AG08395 (cell line): ENCODE measurements around the gene POTEB3.
"Not testable (repeated sequence)": the region's sequence is repeated elsewhere in the genome, so short reads cannot be mapped to it uniquely, and the experiment has no call there.

Experiments used
- DNase-seq: peaks from one replicate; pipeline ENCODE4 v3.0.0; 2012; ENCODE audit warnings: mixed read lengths, low spot score

POTEB3 gene

DNA sequence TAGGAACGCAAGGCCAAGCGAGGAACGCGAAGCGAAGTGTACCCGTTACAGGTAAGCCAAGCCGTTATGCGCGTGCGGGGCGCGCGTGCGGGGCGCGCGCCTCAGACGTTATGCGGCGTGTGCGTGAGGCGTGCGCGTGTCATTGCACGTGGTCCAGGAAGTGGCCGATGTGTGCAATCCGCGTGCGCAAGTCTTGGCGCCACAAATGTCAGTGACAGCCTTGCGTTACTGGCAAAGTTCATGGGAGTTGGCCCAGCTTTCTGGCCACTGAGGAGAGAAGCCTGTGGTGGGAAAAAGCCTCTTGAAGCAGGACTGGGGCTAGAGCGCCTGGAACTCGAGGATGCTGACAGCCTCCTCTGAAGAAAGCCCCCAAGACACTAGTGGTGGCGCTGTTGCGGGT lies at the start of gene POTEB3:
TSS of gene POTEB3 (minus strand) at position 101 of the 400 bp plus-strand sequence. CDS start 488 bp downstream, outside the sequence.
- DNase-seq: not testable (repeated sequence)

DNA sequence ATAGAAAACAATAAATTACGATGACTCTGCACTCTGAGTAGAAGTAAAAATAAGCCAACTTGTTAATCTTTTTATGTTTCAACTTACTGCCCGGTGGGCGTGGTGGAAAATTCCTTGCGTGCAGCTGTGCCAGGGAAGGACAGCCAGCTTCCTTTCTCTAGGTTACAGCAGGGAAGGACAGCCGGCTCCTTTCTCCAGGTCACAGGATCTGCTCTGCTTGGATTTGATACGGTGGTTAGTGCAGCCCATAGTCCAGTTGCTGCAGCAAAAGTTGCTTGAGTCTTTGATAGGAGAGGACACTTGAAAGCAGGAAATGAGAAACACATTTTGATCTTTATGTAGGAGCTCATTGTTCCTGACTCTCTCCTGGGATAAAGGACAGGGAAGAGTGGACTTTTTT lies 13.4 kb upstream of the POTEB3 start:
- DNase-seq: not testable (repeated sequence)

- not testable (repeated sequence) for DNase-seq
Observed at GRCh38 chr15:21451920-21452563, 11.7 kb upstream of the POTEB3 start.

DNA sequence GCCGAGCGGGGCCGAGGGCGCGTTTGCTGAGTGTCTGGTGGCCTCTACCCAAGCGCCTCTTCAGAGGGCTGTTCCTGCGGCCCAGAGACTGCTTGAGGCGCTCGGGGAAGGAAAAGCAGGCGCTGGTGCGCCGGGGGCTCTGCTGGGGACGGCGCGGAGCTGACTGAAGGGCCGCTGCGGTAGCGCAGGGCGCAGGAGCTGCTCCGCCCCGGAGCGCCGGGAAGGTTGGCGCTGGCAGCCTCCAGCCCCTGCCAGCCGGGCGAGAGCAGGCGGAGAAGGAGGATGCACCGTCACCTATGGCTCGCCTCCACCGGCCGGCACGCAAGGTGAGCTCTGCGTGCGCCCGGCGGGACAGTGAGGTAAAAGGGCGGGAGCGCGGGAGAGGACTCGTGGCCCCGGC lies 11.2 kb upstream of the POTEB3 start:
- DNase-seq: not testable (repeated sequence)

GRCh38 chr15:21407366-21407765 lies 32.9 kb downstream of the POTEB3 start:
- DNase-seq: not testable (repeated sequence)

- not testable (repeated sequence) for DNase-seq
Observed at GRCh38 chr15:21401531-21401930, 38.8 kb downstream of the POTEB3 start.

DNA sequence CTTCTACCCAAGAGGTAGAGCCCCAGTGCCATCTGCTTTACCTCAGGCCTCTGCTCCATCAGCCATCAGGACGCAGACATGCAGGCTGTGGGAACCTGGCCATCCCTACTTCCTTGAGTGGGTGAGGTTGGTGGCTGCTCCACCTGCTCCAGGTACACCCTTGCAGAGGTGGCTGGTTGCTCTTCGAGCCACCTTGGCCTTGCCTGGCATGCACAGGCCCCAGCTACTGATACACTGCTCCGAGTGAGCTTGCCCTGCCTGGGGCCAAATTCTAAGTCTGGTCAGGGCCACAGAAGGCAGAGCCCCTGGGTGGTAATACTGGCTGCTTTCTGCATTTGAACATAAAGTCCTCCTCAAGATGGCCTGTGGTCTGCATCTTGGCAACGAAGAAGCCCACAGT lies 41.2 kb downstream of the POTEB3 start:
- not testable (repeated sequence) for DNase-seq

- not testable (repeated sequence) for DNase-seq
Observed at GRCh38 chr15:21398511-21398910, 41.8 kb downstream of the POTEB3 start.

DNA sequence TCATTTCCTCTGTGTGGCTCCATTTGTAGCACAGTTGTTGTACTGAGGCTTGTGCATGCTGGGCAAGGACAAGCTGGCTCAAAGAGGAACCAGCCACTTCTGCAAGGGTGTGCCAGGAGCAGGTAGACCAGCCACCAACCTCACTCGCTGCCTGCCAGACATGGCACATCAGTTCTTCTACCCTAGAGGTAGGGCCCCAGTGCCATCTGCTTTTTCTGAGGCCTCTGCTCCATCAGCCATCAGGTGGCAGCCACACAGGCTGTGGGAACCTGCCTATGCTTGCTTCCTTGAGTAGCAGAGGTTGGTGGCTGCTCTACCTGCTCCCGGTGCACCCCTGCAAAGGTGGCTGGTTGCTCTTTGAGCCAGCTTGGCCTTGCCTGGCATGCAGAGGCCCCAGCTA lies 42.6 kb downstream of the POTEB3 start:
- not testable (repeated sequence) for DNase-seq

GRCh38 chr15:21397186-21397585 lies 43.1 kb downstream of the POTEB3 start:
- not testable (repeated sequence) for DNase-seq

DNA sequence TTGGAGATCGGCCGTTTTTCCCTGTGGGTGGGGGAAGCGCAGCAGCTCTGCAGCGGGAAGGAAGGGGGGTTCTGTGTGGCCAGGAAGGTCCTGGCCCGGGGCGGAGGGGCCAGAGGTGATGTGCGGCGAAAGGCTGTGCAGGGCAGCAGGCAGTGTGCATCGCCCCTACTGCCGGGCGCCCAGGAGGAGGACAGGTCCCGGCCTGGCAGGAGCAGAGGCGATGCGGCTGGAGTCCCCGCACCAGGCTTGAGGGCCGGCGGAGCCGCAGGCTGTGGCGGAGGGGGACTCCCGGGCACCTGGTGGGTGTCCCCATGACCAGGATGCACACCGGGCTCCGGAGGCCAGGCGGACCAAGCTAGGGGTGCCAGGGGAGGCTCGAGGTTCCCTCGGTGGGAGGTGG lies 54.3 kb downstream of the POTEB3 start:
- DNase-seq: not testable (repeated sequence)

GRCh38 chr15:21383866-21384485 lies 56.3 kb downstream of the POTEB3 start:
- not testable (repeated sequence) for DNase-seq

- DNase-seq: not testable (repeated sequence)
Observed at GRCh38 chr15:21373682-21374081, 66.6 kb downstream of the POTEB3 start.

- DNase-seq: not testable (repeated sequence)
Observed at GRCh38 chr15:21369177-21369576, 71.1 kb downstream of the POTEB3 start.

DNA sequence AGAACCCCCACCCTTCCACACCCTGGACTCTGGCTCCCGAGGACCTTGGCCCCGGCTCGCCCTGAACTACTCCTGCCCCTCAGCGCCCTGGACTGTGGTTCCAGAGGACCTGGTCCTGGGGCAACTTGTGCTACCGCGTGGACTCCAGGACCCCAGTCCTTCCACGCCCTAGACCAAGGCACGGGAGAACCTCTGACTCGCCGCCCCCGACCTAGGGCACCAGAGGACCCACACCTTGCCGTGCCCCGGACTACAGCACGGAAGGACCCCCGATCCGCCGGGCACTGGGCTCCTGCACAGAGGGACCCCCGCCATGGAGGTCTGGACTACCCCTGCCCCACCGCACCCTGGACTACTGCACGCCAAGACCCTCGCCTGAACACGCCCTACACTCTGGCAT lies 71.7 kb downstream of the POTEB3 start:
- not testable (repeated sequence) for DNase-seq
